Measurements from ENCODE around the gene CTDSP1.

Gene CTDSP1

GRCh38 chr2:218425531-218425930 is 25.9 kb downstream of the CTDSP1 start:
- DNase-seq (ENCODE audit: low read depth) = no peak

GRCh38 chr2:218427741-218428140 is 28.1 kb downstream of the CTDSP1 start:
- DNase-seq (ENCODE audit: low read depth) = no peak

GRCh38 chr2:218428846-218429558 is 29.3 kb downstream of the CTDSP1 start:
- DNase-seq (ENCODE audit: low read depth) = no peak

- DNase-seq (ENCODE audit: low read depth) = no peak
Observed at GRCh38 chr2:218429911-218430692, 30.4 kb downstream of the CTDSP1 start.

GRCh38 chr2:218430721-218431120 is 31.1 kb downstream of the CTDSP1 start:
- DNase-seq (ENCODE audit: low read depth) = no peak

GRCh38 chr2:218431878-218432277 is 32.2 kb downstream of the CTDSP1 start:
- DNase-seq (ENCODE audit: low read depth) = no peak

GRCh38 chr2:218432676-218433365 is 33.2 kb downstream of the CTDSP1 start:
- no peak for DNase-seq (ENCODE audit: low read depth)

- DNase-seq (ENCODE audit: low read depth) = no peak
Observed at GRCh38 chr2:218434456-218434855, 34.8 kb downstream of the CTDSP1 start.

- no peak for DNase-seq (ENCODE audit: low read depth)
Observed at GRCh38 chr2:218435003-218435982, 35.6 kb downstream of the CTDSP1 start.

- DNase-seq (ENCODE audit: low read depth) = no peak
Observed at GRCh38 chr2:218436992-218437391, 37.3 kb downstream of the CTDSP1 start.

- no peak for DNase-seq (ENCODE audit: low read depth)
Observed at GRCh38 chr2:218437969-218438368, 38.3 kb downstream of the CTDSP1 start.

GRCh38 chr2:218438596-218438995 is 38.9 kb downstream of the CTDSP1 start:
- DNase-seq (ENCODE audit: low read depth) = no peak

- DNase-seq (ENCODE audit: low read depth) = no peak
Observed at GRCh38 chr2:218444692-218445357, 45.2 kb downstream of the CTDSP1 start.

GRCh38 chr2:218445602-218446001 is 45.9 kb downstream of the CTDSP1 start:
- no peak for DNase-seq (ENCODE audit: low read depth)

GRCh38 chr2:218446547-218446946 is 46.9 kb downstream of the CTDSP1 start:
- no peak for DNase-seq (ENCODE audit: low read depth)

- no peak for DNase-seq (ENCODE audit: low read depth)
Observed at GRCh38 chr2:218447072-218447471, 47.4 kb downstream of the CTDSP1 start.

GRCh38 chr2:218448934-218449333 is 49.3 kb downstream of the CTDSP1 start:
- DNase-seq (ENCODE audit: low read depth) = no peak

GRCh38 chr2:218452079-218452478 is 52.4 kb downstream of the CTDSP1 start:
- DNase-seq (ENCODE audit: low read depth) = no peak

Data from activated T-helper 1 cell treated with Interleukin-2 at 50 U/mL for 16 hours (primary cell).